Epithelial cell of prostate (primary cell): Measurements from ENCODE around the gene DIRAS1.

ENCODE experiments used
- DNase-seq: peaks from one replicate; pipeline ENCODE4 v3.0.0-alpha.2; 2011; ENCODE audit warnings: low read depth, low spot score
- H3K27ac ChIP-seq: fragments of 450-650 bp; 2 replicates; pipeline ENCODE4 v1.5.1; 2017; ENCODE audit warnings: mild to moderate bottlenecking

Gene DIRAS1

GRCh38 chr19:2729943-2730818, 9.0 kb upstream of the DIRAS1 start:
- no peak for DNase-seq
- no peak overlapping the region for H3K27ac ChIP-seq

GRCh38 chr19:2728783-2729387, 7.7 kb upstream of the DIRAS1 start:
- no peak overlapping the region for H3K27ac ChIP-seq
- no peak for DNase-seq

- no peak overlapping the region for H3K27ac ChIP-seq
- no peak for DNase-seq
Measured at GRCh38 chr19:2727640-2727944, 6.4 kb upstream of the DIRAS1 start.

GRCh38 chr19:2726904-2727639, 5.9 kb upstream of the DIRAS1 start:
- no peak overlapping the region for H3K27ac ChIP-seq
- DNase-seq = no peak

GRCh38 chr19:2726160-2726855, 5.1 kb upstream of the DIRAS1 start:
- DNase-seq = no peak
- H3K27ac ChIP-seq = no peak overlapping the region

GRCh38 chr19:2724148-2724557, 3.0 kb upstream of the DIRAS1 start:
- H3K27ac ChIP-seq = no peak overlapping the region
- DNase-seq = no peak

GRCh38 chr19:2723747-2724146, 2.6 kb upstream of the DIRAS1 start:
- no peak overlapping the region for H3K27ac ChIP-seq
- DNase-seq = no peak

GRCh38 chr19:2723345-2723715, 2.2 kb upstream of the DIRAS1 start:
- no peak overlapping the region for H3K27ac ChIP-seq
- no peak for DNase-seq

GRCh38 chr19:2722541-2723344, 1.6 kb upstream of the DIRAS1 start:
- no peak overlapping the region for H3K27ac ChIP-seq
- DNase-seq = no peak

- no peak for DNase-seq
- H3K27ac ChIP-seq = no peak overlapping the region
Measured at GRCh38 chr19:2721570-2722540, 683 bp upstream of the DIRAS1 start.

GRCh38 chr19:2719920-2720776, 1.0 kb downstream of the DIRAS1 start:
- DNase-seq = no peak
- no peak overlapping the region for H3K27ac ChIP-seq

GRCh38 chr19:2719232-2719735, 1.9 kb downstream of the DIRAS1 start:
- no peak overlapping the region for H3K27ac ChIP-seq
- no peak for DNase-seq

GRCh38 chr19:2717638-2718541, 3.3 kb downstream of the DIRAS1 start:
- no peak overlapping the region for H3K27ac ChIP-seq
- no peak for DNase-seq

- DNase-seq = no peak
- no peak overlapping the region for H3K27ac ChIP-seq
Measured at GRCh38 chr19:2716722-2717637, 4.2 kb downstream of the DIRAS1 start.

GRCh38 chr19:2716275-2716650, 4.9 kb downstream of the DIRAS1 start:
- no peak for DNase-seq
- no peak overlapping the region for H3K27ac ChIP-seq
